Keratinocyte (primary cell): ENCODE data around the gene TMEM125. TPM values are rescaled to one million over a fixed set of nuclear protein-coding genes. Genes with fewer than 3 reads are reported as not detected.

ENCODE experiments used
- DNase-seq: peaks from one replicate; pipeline ENCODE4 v3.0.0-alpha.2; 2011; ENCODE audit warnings: low read depth, missing footprints, low spot score
- FAIRE-seq: peaks from 2 replicates; lab custom pipeline; 2011; peaks lifted over from hg19 to GRCh38; lab: Jason Lieb, UNC
- H2AFZ ChIP-seq: 2 replicates; pipeline ENCODE4 v1.6.0; 2012; ENCODE audit warnings: low read length, control low read depth, inconsistent platforms; ENCODE audit not compliant: control insufficient read depth
- H3K27ac ChIP-seq: 2 replicates; pipeline ENCODE4 v1.5.1; 2011; ENCODE audit warnings: low read length; ENCODE audit not compliant: control insufficient read depth, insufficient read depth
- H3K27me3 ChIP-seq: 3 replicates; pipeline ENCODE4 v1.6.0; 2011; ENCODE audit warnings: low read length; ENCODE audit not compliant: control insufficient read depth, insufficient read depth; ENCODE audit errors: extremely low read depth
- H3K36me3 ChIP-seq, 2 experiments: 2 replicates in 1 of 2; 3 replicates in 1 of 2; pipeline ENCODE4 v1.5.1; 2011; ENCODE audit warnings: low read length in 2 of 2, mild to moderate bottlenecking in 1 of 2; ENCODE audit not compliant: control insufficient read depth in 2 of 2, insufficient read depth in 2 of 2; ENCODE audit errors: extremely low read depth in 1 of 2
- H3K4me1 ChIP-seq: 3 replicates; pipeline ENCODE4 v1.5.1; 2011; ENCODE audit warnings: low read length; ENCODE audit not compliant: control insufficient read depth, insufficient read depth; ENCODE audit errors: extremely low read depth
- H3K4me2 ChIP-seq: 3 replicates; pipeline ENCODE4 v1.6.0; 2011; ENCODE audit warnings: low read depth, low read length; ENCODE audit not compliant: control insufficient read depth, insufficient read depth; ENCODE audit errors: extremely low read depth
- H3K4me3 ChIP-seq, 3 experiments: fragments of 200-600 bp in 1 of 3; sonication (generic) in 1 of 3; 2 replicates in 2 of 3; 3 replicates in 1 of 3; pipeline ENCODE4 v1.5.1; 2011 to 2016; ENCODE audit warnings: low read length in 3 of 3, mild to moderate bottlenecking in 3 of 3, control low read depth in 2 of 3, inconsistent platforms in 1 of 3, low read depth in 1 of 3, mixed read lengths in 1 of 3, mixed run types in 1 of 3, moderate library complexity in 1 of 3; ENCODE audit not compliant: control insufficient read depth in 2 of 3, insufficient read depth in 2 of 3; ENCODE audit errors: extremely low read depth in 1 of 3
- H3K79me2 ChIP-seq: 2 replicates; pipeline ENCODE4 v1.6.0; 2012; ENCODE audit warnings: low read length; ENCODE audit not compliant: control insufficient read depth, insufficient read depth
- H3K9ac ChIP-seq: 3 replicates; pipeline ENCODE4 v1.6.0; 2011; ENCODE audit warnings: low read length; ENCODE audit not compliant: control insufficient read depth, insufficient read depth; ENCODE audit errors: extremely low read depth
- H3K9me1 ChIP-seq: 3 replicates; pipeline ENCODE4 v1.6.0; 2011; ENCODE audit warnings: low read length; ENCODE audit not compliant: control insufficient read depth, insufficient read depth; ENCODE audit errors: extremely low read depth
- H3K9me3 ChIP-seq: 2 replicates; pipeline ENCODE4 v1.5.1; 2012; ENCODE audit warnings: low read depth, low read length; ENCODE audit not compliant: control insufficient read depth
- H4K20me1 ChIP-seq: 3 replicates; pipeline ENCODE4 v1.6.0; 2011; ENCODE audit warnings: low read length; ENCODE audit not compliant: control insufficient read depth, insufficient read depth; ENCODE audit errors: extremely low read depth
- CTCF ChIP-seq, 3 experiments: IDR thresholded peaks in 1 of 3; conservative IDR thresholded peaks in 1 of 3; optimal IDR thresholded peaks in 1 of 3; 2 replicates in 2 of 3; 3 replicates in 1 of 3; pipeline versions ENCODE3 to v1.5.1; 2011; ENCODE audit warnings: low read length in 3 of 3, mild to moderate bottlenecking in 3 of 3, moderate library complexity in 2 of 3, control low read depth in 1 of 3, inconsistent platforms in 1 of 3; ENCODE audit not compliant: insufficient read depth in 2 of 3; ENCODE audit errors: extremely low read depth in 1 of 3
- EZH2 ChIP-seq: IDR thresholded peaks from one replicate; pipeline ENCODE4 v1.6.1; 2012; ENCODE audit warnings: inconsistent platforms, mild to moderate bottlenecking, low read length, moderate library complexity
- dilution Hi-C: fragments of 300-500 bp; cut with MboI; formaldehyde crosslinking; loops from one replicate; pipeline ENCODE4 v1.7.0; 2020; ENCODE audit warnings: low sequenced_read_pairs; ENCODE audit not compliant: extremely low pct_ligation_motif_present
- polyA plus RNA-seq, 5 experiments: library from polyadenylated mRNA; depleted of rRNA in 3 of 5; stranded (reverse) in 3 of 5; stranded (forward) in 1 of 5; unstranded in 1 of 5; fragments of >200 nt; gene quantifications; 1 replicate in 1 of 5; 2 replicates in 3 of 5; 3 replicates in 1 of 5; pipeline versions ENCODE4 v1.2.1 to v1.2.3, GENCODE V29; 2011 to 2012; ENCODE audit warnings: missing spikeins in 2 of 5, low read depth in 1 of 5, low replicate concordance in 1 of 5

The TMEM125 gene
- polyA plus RNA-seq, 1 donor (not counting 4 experiments of a cell fraction or from before 2014, with no cell fraction given) = 0.92 TPM

GRCh38 chr1:43292216-43292615 lies 22.4 kb downstream of the TMEM125 start:
- peaks cover 9% of the 10 kb centered on the region for H3K4me1 ChIP-seq
- H3K36me3 ChIP-seq = no peaks in the 10 kb centered on the region
- no peak overlapping the region for H3K27ac ChIP-seq
- no peaks in the 10 kb centered on the region for H3K27me3 ChIP-seq
- H3K79me2 ChIP-seq = no peaks in the 10 kb centered on the region
- no peak overlapping the region for H3K4me3 ChIP-seq
- H3K9ac ChIP-seq = no peak overlapping the region
- no peak overlapping the region for H2AFZ ChIP-seq
- TF ChIP-seq CTCF (optimal IDR thresholded peaks at IDR 0.05 in 1 of 3, IDR thresholded peaks at IDR 0.05 in 1 of 3, conservative IDR thresholded peaks at IDR 0.05 in 1 of 3; ENCODE audit: extremely low read depth in 1 of 3, insufficient read depth in 2 of 3, low read length in 3 of 3) (no peak), EZH2 (no peak)
- H3K9me3 ChIP-seq = no peaks in the 10 kb centered on the region
- dilution Hi-C loops = no loop called here
- no peak overlapping the region for H3K4me2 ChIP-seq
- no peaks in the 10 kb centered on the region for H4K20me1 ChIP-seq
- no peak for FAIRE-seq
- DNase-seq = no peak
- H3K9me1 ChIP-seq = no peaks in the 10 kb centered on the region

DNA sequence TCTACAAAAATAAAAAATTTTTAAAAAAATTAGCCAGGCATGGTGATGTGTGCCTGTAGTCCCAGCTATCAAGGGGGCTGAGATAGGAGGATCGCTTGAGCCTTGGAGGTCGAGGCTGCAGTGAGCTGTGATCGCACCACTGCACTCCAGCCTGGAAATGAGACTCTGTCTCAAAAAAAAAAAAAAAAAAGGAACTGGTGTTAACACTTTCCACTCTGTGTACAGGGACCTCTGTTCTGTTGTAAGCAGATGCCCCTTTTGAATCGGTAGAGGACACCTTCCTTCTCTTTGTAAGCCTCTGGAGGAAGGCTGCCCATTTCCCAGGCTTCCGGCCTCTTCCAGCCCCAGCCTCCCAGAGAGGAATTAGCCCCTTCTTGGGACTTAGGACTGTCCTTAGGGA lies 22.9 kb downstream of the TMEM125 start:
- no peak overlapping the region for H3K4me2 ChIP-seq
- H3K4me1 ChIP-seq = peaks cover 9% of the 10 kb centered on the region
- DNase-seq = no peak
- no peak overlapping the region for H3K27ac ChIP-seq
- H2AFZ ChIP-seq = no peak overlapping the region
- FAIRE-seq = no peak
- H3K9ac ChIP-seq = no peak overlapping the region
- H3K9me1 ChIP-seq = no peaks in the 10 kb centered on the region
- H3K79me2 ChIP-seq = no peaks in the 10 kb centered on the region
- TF ChIP-seq CTCF (optimal IDR thresholded peaks at IDR 0.05 in 1 of 3, IDR thresholded peaks at IDR 0.05 in 1 of 3, conservative IDR thresholded peaks at IDR 0.05 in 1 of 3; ENCODE audit: extremely low read depth in 1 of 3, insufficient read depth in 2 of 3, low read length in 3 of 3) (no peak), EZH2 (no peak)
- no peaks in the 10 kb centered on the region for H3K9me3 ChIP-seq
- dilution Hi-C loops = no loop called here
- no peak overlapping the region for H3K4me3 ChIP-seq
- H4K20me1 ChIP-seq = no peaks in the 10 kb centered on the region
- no peaks in the 10 kb centered on the region for H3K27me3 ChIP-seq
- H3K36me3 ChIP-seq = no peaks in the 10 kb centered on the region
